Fibroblast of the aortic adventitia (primary cell): ENCODE measurements around the gene IGSF22. TPM values are rescaled to one million over a fixed set of nuclear protein-coding genes. Genes with fewer than 3 reads are reported as not detected.

ENCODE experiments used
- DNase-seq: peaks from one replicate; pipeline ENCODE4 v3.0.0-alpha.2; 2010; ENCODE audit warnings: low read depth
- H3K4me3 ChIP-seq: 2 replicates; pipeline ENCODE4 v1.5.1; 2011; ENCODE audit warnings: low read depth, mild to moderate bottlenecking, control low read depth, low read length, moderate library complexity
- total RNA-seq: library from RNA; depleted of rRNA; stranded (reverse); fragments of >200 nt; gene quantifications from 2 replicates; pipeline ENCODE4 v1.2.3, GENCODE V29; 2012; ENCODE audit warnings: low replicate concordance
- TF ChIP-seq, protein P1 (sequence below): IDR thresholded peaks from 2 replicates; pipeline ENCODE4 v1.5.1; 2011; ENCODE audit warnings: mild to moderate bottlenecking, low read length, control low read depth, inconsistent platforms; ENCODE audit not compliant: insufficient read depth

The IGSF22 gene
- total RNA-seq, 1 donor: not detected

DNA sequence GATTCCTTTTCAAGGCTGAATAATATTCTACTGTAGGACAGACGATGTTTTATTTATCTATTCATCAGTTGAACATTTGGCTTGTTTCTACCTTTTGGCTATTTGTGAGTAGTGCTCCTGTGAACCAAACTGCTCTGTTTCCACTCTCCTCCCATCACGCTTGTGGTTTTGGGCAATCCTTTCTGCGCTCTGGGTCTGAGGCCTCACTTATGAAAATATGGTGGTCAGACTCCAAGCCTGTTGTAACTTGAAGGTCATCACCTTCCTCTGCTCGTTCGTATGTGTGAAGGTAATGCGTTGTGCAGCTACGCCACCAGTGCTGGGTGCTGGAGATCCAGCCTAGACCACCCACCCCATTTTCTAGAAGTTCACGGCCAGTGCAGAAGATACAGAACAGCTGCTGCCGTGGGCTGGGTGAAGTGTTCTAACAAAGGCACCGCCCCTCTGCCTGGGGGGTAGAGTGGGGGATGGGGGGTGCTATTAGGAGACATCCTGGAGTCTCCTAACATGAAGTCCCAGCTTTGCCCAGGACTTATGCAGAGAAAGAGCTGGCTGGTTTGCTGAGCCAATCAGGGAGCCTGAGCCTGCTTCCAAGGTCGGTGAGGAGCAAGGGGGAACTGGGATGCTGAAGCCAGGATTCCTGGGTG lies 44.6 kb upstream of the IGSF22 start:
- TF ChIP-seq, protein P1, sequence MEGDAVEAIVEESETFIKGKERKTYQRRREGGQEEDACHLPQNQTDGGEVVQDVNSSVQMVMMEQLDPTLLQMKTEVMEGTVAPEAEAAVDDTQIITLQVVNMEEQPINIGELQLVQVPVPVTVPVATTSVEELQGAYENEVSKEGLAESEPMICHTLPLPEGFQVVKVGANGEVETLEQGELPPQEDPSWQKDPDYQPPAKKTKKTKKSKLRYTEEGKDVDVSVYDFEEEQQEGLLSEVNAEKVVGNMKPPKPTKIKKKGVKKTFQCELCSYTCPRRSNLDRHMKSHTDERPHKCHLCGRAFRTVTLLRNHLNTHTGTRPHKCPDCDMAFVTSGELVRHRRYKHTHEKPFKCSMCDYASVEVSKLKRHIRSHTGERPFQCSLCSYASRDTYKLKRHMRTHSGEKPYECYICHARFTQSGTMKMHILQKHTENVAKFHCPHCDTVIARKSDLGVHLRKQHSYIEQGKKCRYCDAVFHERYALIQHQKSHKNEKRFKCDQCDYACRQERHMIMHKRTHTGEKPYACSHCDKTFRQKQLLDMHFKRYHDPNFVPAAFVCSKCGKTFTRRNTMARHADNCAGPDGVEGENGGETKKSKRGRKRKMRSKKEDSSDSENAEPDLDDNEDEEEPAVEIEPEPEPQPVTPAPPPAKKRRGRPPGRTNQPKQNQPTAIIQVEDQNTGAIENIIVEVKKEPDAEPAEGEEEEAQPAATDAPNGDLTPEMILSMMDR: no peak
- no peak overlapping the region for H3K4me3 ChIP-seq
- DNase-seq: no peak

DNA sequence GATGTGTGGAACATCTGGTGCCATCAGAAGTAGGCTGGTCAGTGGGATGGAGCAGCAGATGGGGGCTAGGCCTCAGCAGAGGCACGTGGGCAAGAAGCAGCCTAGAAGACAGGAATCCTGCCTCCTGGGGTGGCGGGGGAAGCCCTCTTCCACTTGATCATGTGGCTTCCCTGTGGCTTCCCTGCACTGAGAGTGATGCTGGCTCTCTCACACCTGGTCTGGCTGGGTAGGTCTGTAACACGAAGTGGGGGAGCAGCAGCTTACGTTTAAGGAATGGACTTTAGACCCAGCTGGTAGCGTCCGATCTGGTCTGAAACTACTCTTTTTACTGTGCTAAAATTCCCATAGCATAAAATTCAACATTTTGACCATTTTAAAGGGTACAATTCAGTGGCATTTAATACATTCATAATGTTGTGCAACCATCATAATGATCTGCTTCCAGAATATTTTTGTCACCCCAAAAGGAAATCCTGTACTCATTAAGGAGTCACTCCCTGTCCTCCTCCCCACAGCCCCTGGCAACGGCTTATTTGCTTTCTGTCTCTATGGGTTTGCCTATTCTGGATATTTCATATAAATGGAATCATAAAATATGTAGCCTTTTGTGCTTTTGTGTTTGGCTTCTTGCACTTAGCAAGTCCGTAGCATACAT lies 43.9 kb upstream of the IGSF22 start:
- TF ChIP-seq, protein P1: no peak
- H3K4me3 ChIP-seq: no peak overlapping the region
- no peak for DNase-seq

DNA sequence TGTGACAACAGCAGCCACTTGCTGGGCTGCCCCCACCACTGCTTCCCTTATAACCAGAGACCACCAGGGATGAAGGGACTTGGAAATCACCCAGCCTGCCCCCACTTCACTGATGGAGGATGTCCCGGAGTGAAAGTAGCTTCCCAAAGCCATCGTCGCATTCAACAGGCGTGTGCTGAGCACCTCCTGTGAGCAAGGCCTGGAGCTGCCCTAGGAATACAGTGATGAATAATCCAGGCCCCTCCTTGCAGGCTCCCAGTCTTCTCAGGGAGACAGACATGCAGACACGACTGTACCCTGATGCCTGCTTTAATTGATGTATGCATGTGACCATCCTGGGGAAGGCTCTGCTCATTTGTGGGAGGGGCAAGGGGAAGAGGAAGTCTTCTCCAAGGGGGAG lies 43.0 kb upstream of the IGSF22 start:
- DNase-seq: no peak
- TF ChIP-seq, protein P1: no peak

DNA sequence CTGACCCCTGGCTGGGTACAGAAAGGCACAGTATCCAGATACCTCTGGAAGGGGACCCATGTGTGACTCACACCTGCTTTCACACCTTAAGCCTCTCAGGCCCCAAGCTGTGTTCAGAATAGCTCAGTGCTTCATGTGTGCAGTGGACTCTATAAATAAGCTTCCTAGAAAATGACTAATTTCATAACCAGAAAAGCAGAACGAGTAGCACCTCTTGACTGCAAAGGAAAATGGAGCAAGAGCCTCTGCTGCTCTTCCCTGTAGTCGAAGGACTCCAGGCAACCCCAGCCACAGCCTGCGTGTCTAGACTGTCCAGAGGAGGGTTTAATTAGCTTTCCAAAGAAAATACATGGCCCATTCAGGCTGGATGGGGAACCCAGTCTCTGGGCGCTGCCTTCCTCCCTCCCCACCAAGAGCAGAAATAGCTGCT lies 42.5 kb upstream of the IGSF22 start:
- TF ChIP-seq, protein P1: no peak
- H3K4me3 ChIP-seq: no peak overlapping the region
- no peak for DNase-seq

More for the DNA sequence above, 43.0 kb upstream of the IGSF22 start:
- no peak overlapping the region for H3K4me3 ChIP-seq

DNA sequence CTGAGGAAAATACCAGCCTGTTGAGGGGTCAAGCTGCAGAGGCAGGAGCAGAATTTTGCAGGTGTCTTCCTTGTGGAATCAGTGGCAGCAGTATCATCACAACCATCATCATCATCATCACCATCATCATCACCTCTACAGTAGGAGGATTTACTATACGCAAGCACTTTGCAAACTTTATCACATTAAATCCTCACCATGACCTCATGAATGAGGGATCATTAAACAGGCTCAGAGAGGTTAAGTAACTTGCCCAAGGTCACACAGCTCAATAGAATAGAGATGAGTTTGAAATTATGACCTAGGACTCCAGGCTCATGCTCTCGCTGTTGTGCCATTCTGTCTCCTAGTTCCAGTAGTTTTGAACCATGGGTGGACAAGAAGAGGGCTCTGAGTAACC lies 40.0 kb upstream of the IGSF22 start:
- TF ChIP-seq, protein P1: no peak
- H3K4me3 ChIP-seq: no peak overlapping the region
- DNase-seq: no peak

DNA sequence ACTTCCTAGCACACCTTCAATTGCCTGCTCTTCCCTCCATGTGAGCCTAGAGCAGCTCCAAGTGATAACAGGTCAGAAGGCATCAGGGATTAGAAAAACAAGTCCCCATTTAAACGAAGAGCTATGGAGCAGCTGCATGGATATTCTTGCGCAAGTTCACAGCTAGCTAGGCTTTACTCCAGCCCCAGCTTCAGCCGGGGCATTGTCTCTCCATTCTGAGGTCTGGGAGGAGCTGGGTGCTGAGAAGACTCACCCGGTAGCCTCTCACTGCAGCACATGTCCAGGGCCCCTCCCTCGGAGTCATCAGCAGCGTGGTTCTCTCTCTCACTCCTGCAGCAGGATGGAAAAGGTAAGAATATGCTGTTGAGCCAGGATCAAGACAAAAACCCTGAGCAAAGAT lies 39.6 kb upstream of the IGSF22 start:
- no peak overlapping the region for H3K4me3 ChIP-seq
- TF ChIP-seq, protein P1: no peak
- peak; percentile 35 for DNase-seq
